CD14-positive monocyte (primary cell): ENCODE data around the gene SPATA13. TPM values are rescaled to one million over a fixed set of nuclear protein-coding genes. Genes with fewer than 3 reads are reported as not detected.

Experiments
- DNase-seq, 3 donors: peaks; one replicate each; pipeline ENCODE4 v3.0.0-alpha.2; 2011 to 2022
- H2AFZ ChIP-seq: 2 replicates; pipeline ENCODE4 v1.6.0; 2012; ENCODE audit warnings: mild to moderate bottlenecking, low read depth, low read length, inconsistent platforms; ENCODE audit not compliant: insufficient read depth, poor library complexity, severe bottlenecking
- H3K27ac ChIP-seq, 2 donors: 1 replicate in 1 of 2; 2 replicates in 1 of 2; pipeline ENCODE4 v1.5.1; 2012 to 2013; ENCODE audit warnings: low read length in 2 of 2, control low read depth in 1 of 2, inconsistent platforms in 1 of 2, low read depth in 1 of 2, mild to moderate bottlenecking in 1 of 2
- H3K27me3 ChIP-seq, 2 donors: one replicate each; pipeline versions ENCODE4 v1.6.0 to v1.6.1; 2011 to 2013; ENCODE audit warnings: low read length in 2 of 2; ENCODE audit not compliant: control insufficient read depth in 2 of 2, insufficient read depth in 2 of 2
- H3K36me3 ChIP-seq, 2 donors: replicated peaks in 1 of 2; 1 replicate in 1 of 2; 2 replicates in 1 of 2; pipeline versions ENCODE4 v1.5.1 to v1.6.1; 2012 to 2013; ENCODE audit warnings: low read length in 2 of 2, control low read depth in 1 of 2, inconsistent platforms in 1 of 2, mild to moderate bottlenecking in 1 of 2; ENCODE audit not compliant: insufficient read depth in 2 of 2, control insufficient read depth in 1 of 2
- H3K4me1 ChIP-seq, 2 donors: 1 replicate in 1 of 2; 2 replicates in 1 of 2; pipeline versions ENCODE4 v1.5.1 to v1.6.1; 2012 to 2013; ENCODE audit warnings: low read length in 2 of 2, control low read depth in 1 of 2, inconsistent platforms in 1 of 2, mild to moderate bottlenecking in 1 of 2, moderate library complexity in 1 of 2; ENCODE audit not compliant: insufficient read depth in 2 of 2, control insufficient read depth in 1 of 2
- H3K4me2 ChIP-seq: replicated peaks from 2 replicates; pipeline ENCODE3; 2012; ENCODE audit warnings: low read length, moderate library complexity, mild to moderate bottlenecking; ENCODE audit not compliant: poor library complexity, severe bottlenecking; ENCODE audit errors: extremely low read depth
- H3K4me3 ChIP-seq, 3 experiments: fragments of 200-600 bp in 1 of 3; sonication (generic) in 1 of 3; replicated peaks in 1 of 3; 1 replicate in 2 of 3; 2 replicates in 1 of 3; pipeline ENCODE4 v1.5.1; 2011 to 2013; ENCODE audit warnings: low read length in 3 of 3, mild to moderate bottlenecking in 3 of 3, control low read depth in 2 of 3, low read depth in 2 of 3, inconsistent platforms in 1 of 3, moderate library complexity in 1 of 3
- H3K79me2 ChIP-seq: 2 replicates; pipeline ENCODE4 v1.6.0; 2012; ENCODE audit warnings: mild to moderate bottlenecking, control low read depth, inconsistent platforms, low read length, moderate library complexity; ENCODE audit not compliant: insufficient read depth
- H3K9ac ChIP-seq: 2 replicates; pipeline ENCODE4 v1.6.0; 2017; ENCODE audit warnings: low read length, mild to moderate bottlenecking; ENCODE audit not compliant: insufficient read depth, poor library complexity, severe bottlenecking
- H3K9me3 ChIP-seq, 2 donors: replicated peaks in 1 of 2; 1 replicate in 1 of 2; 2 replicates in 1 of 2; pipeline versions ENCODE4 v1.5.1 to v1.6.1; 2012 to 2013; ENCODE audit warnings: low read length in 2 of 2, control low read depth in 1 of 2; ENCODE audit not compliant: control insufficient read depth in 1 of 2, insufficient read depth in 1 of 2
- H4K20me1 ChIP-seq: 2 replicates; pipeline ENCODE4 v1.6.0; 2012; ENCODE audit warnings: mild to moderate bottlenecking, low read length, control low read depth, moderate library complexity; ENCODE audit not compliant: insufficient read depth
- H3K27ac Mint-ChIP-seq, 7 donors: one replicate each; pipeline ENCODE4 v1.8.0; 2020; ENCODE audit warnings: mild to moderate bottlenecking in 7 of 7, mixed read lengths in 7 of 7, moderate library complexity in 6 of 7, inconsistent platforms in 2 of 7
- H3K27me3 Mint-ChIP-seq, 3 donors: one replicate each; pipeline ENCODE4 v1.8.0; 2021 to 2022; ENCODE audit warnings: low read depth in 3 of 3, mild to moderate bottlenecking in 3 of 3, mixed read lengths in 3 of 3, moderate library complexity in 3 of 3, inconsistent platforms in 1 of 3
- H3K36me3 Mint-ChIP-seq, 2 donors: one replicate each; pipeline ENCODE4 v1.8.0; 2020; ENCODE audit warnings: mixed read lengths in 2 of 2, inconsistent platforms in 1 of 2, mild to moderate bottlenecking in 1 of 2
- H3K4me1 Mint-ChIP-seq: one replicate; pipeline ENCODE4 v1.8.0; 2020; ENCODE audit warnings: mild to moderate bottlenecking, mixed read lengths
- H3K4me3 Mint-ChIP-seq, 2 donors: one replicate each; pipeline ENCODE4 v1.8.0; 2020; ENCODE audit warnings: mild to moderate bottlenecking in 2 of 2, mixed read lengths in 2 of 2, moderate library complexity in 1 of 2
- H3K9me3 Mint-ChIP-seq, 7 donors: one replicate each; pipeline ENCODE4 v1.8.0; 2020 to 2022; ENCODE audit warnings: mixed read lengths in 7 of 7, mild to moderate bottlenecking in 6 of 7, moderate library complexity in 6 of 7, inconsistent platforms in 2 of 7
- CTCF ChIP-seq: fragments of 200-600 bp; IDR thresholded peaks from one replicate; pipeline ENCODE4 v1.8.0; 2022; ENCODE audit warnings: antibody characterized with exemption, mild to moderate bottlenecking
- WGBS: methylation state at CpG from one replicate; pipeline ENCODE4 v1.1.5; 2013; ENCODE audit warnings: missing lambda C conversion rate; ENCODE audit not compliant: insufficient coverage; 5-methylcytosine and 5-hydroxymethylcytosine counted together
- intact Hi-C, 2 donors: fragments of 100-400 bp; cut with micrococcal nuclease; formaldehyde crosslinking; loops; one replicate each; pipeline versions ENCODE4 v1.15.0 to v1.15.1; 2023
- polyA plus RNA-seq, 3 donors: library from polyadenylated mRNA; depleted of rRNA in 1 of 3; unstranded in 2 of 3; stranded (reverse) in 1 of 3; fragments of 300-500 nt in 2 of 3; fragments of >200 nt in 1 of 3; fragmentation: Illumina TruSeq in 2 of 3; gene quantifications; 1 replicate in 2 of 3; 2 replicates in 1 of 3; pipeline ENCODE4 v1.2.3, GENCODE V29; 2012 to 2021

SPATA13 gene
- polyA plus RNA-seq, 3 donors, result 9.3 to 44.7 (median 11.6) TPM

- H3K9me3 ChIP-seq, result no peaks in the 10 kb centered on the region
- Mint-ChIP-seq H3K4me1 (no peaks in the 10 kb centered on the region), H3K27me3 (peaks cover 4 to 8% (median 6%) of the 10 kb centered on the region in 3 donors), H3K27ac (no peak overlapping the region), H3K9me3 (peaks cover 0 to 3% (median 0%) of the 10 kb centered on the region in 7 donors), H3K4me3 (no peak overlapping the region), H3K36me3 (no peaks in the 10 kb centered on the region)
- 91% methylated on average over 1 of the region's 1 CpG for WGBS
- H3K79me2 ChIP-seq, result no peaks in the 10 kb centered on the region
- no peaks in the 10 kb centered on the region for H3K4me1 ChIP-seq
- no peaks in the 10 kb centered on the region for H3K36me3 ChIP-seq
- H3K4me2 ChIP-seq, result no peak overlapping the region
- no peaks in the 10 kb centered on the region for H3K27me3 ChIP-seq
- no peak overlapping the region for H3K4me3 ChIP-seq
- intact Hi-C loops, result no loop called here
- TF ChIP-seq CTCF, result no peak
- no peak overlapping the region for H2AFZ ChIP-seq
- no peaks in the 10 kb centered on the region for H4K20me1 ChIP-seq
- no peak for DNase-seq
- no peak overlapping the region for H3K9ac ChIP-seq
- H3K27ac ChIP-seq, result no peak overlapping the region
Observed at GRCh38 chr13:24142453-24142852, 18.1 kb upstream of the SPATA13 start.

GRCh38 chr13:24142886-24143285 is 17.6 kb upstream of the SPATA13 start:
- no peak for DNase-seq
- Histone ChIP-seq H3K4me1 (no peaks in the 10 kb centered on the region), H3K9me3 (no peaks in the 10 kb centered on the region), H3K27me3 (no peaks in the 10 kb centered on the region), H3K4me2 (no peak overlapping the region), H2AFZ (no peak overlapping the region), H3K4me3 (no peak overlapping the region), H3K79me2 (no peaks in the 10 kb centered on the region), H3K9ac (no peak overlapping the region), H4K20me1 (no peaks in the 10 kb centered on the region), H3K36me3 (no peaks in the 10 kb centered on the region), H3K27ac (no peak overlapping the region)
- TF ChIP-seq CTCF, result no peak
- Mint-ChIP-seq H3K27ac (peak overlapping the region in 1 of 7 donors; percentile 23), H3K27me3 (peaks cover 3 to 8% (median 6%) of the 10 kb centered on the region in 3 donors), H3K36me3 (no peaks in the 10 kb centered on the region), H3K4me1 (no peaks in the 10 kb centered on the region), H3K9me3 (peaks cover 0 to 3% (median 0%) of the 10 kb centered on the region in 7 donors), H3K4me3 (no peak overlapping the region)
- intact Hi-C loops, result no loop called here
- no CpG with 5 or more reads among the region's 4 CpGs for WGBS
